Peyer's patch (tissue), 4 donors: Measurements from ENCODE around the gene DROSHA.

ENCODE experiments used
- POLR2A ChIP-seq, 2 donors: fragments of 450-650 bp; IDR thresholded peaks; one replicate each; pipeline ENCODE4 v1.5.1; 2017; ENCODE audit warnings: antibody characterized with exemption in 2 of 2, mild to moderate bottlenecking in 2 of 2, moderate library complexity in 2 of 2
- TF ChIP-seq, protein P1 (sequence below), 6 experiments: fragments of 450-650 bp in 4 of 6; fragments of 200-600 bp in 2 of 6; sonication (generic) in 1 of 6; IDR thresholded peaks; one replicate each; pipeline ENCODE4 v1.5.1; 2017 to 2019; ENCODE audit warnings: antibody characterized with exemption in 6 of 6, mild to moderate bottlenecking in 3 of 6, moderate library complexity in 1 of 6

DNA sequence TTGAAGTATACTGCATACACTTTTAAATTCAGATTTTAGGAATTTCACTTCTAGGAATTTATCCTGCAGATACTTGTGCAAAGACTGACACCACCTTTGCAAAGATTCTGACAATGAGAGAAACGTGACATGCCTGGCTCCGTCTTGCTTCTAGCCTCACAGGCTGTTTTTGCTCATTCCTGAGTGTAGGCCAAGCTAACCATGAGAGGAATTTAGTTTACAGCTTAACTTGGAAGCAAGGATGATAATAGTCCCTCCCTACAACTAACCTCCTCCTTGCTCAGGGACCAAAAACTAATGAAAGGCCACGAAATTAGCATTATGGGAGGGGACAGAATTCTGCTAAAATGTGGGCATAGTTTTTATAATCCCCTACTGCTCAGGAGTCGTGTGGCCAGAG lies 31.3 kb upstream of the DROSHA start:
- TF ChIP-seq, protein P1, sequence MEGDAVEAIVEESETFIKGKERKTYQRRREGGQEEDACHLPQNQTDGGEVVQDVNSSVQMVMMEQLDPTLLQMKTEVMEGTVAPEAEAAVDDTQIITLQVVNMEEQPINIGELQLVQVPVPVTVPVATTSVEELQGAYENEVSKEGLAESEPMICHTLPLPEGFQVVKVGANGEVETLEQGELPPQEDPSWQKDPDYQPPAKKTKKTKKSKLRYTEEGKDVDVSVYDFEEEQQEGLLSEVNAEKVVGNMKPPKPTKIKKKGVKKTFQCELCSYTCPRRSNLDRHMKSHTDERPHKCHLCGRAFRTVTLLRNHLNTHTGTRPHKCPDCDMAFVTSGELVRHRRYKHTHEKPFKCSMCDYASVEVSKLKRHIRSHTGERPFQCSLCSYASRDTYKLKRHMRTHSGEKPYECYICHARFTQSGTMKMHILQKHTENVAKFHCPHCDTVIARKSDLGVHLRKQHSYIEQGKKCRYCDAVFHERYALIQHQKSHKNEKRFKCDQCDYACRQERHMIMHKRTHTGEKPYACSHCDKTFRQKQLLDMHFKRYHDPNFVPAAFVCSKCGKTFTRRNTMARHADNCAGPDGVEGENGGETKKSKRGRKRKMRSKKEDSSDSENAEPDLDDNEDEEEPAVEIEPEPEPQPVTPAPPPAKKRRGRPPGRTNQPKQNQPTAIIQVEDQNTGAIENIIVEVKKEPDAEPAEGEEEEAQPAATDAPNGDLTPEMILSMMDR (IDR thresholded peaks at IDR 0.05), result no peak
- no peak for TF ChIP-seq POLR2A (IDR thresholded peaks at IDR 0.05)
